ENCODE measurements around the gene PBX3.

PBX3 gene

DNA sequence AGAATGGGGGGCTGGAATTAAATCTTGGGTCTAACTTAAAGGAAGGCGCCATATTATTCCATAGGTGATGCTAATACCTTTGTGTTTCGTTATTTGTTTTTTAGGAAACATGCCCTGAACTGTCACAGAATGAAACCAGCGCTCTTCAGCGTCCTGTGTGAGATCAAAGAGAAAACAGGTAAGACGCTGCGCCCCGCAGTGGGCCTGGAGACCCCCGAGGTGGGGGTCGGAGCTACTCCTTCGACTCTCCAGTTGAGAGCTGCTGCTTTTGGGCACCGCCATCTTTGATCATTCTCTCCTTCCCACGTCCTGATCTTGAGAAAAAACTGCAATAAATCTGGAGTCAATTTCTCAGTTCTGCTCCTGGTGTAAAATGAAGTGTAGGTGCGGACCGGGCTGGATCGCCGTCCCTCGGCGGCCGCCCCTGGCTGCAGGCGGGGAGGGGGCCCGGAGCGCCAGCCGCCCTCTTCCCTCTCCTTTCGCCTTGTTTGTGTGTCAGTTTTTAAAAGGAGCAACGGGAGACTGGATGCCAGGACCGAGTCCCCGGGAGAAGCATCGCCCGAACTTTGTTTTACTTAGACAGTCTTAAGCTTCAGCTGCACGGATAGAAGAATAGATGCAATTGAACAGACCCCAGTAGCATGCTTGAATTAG is 1.4 kb downstream of the PBX3 start:
- FAIRE-seq (no peak), DNase-seq (ENCODE audit: low spot score) (no peak)

DNA sequence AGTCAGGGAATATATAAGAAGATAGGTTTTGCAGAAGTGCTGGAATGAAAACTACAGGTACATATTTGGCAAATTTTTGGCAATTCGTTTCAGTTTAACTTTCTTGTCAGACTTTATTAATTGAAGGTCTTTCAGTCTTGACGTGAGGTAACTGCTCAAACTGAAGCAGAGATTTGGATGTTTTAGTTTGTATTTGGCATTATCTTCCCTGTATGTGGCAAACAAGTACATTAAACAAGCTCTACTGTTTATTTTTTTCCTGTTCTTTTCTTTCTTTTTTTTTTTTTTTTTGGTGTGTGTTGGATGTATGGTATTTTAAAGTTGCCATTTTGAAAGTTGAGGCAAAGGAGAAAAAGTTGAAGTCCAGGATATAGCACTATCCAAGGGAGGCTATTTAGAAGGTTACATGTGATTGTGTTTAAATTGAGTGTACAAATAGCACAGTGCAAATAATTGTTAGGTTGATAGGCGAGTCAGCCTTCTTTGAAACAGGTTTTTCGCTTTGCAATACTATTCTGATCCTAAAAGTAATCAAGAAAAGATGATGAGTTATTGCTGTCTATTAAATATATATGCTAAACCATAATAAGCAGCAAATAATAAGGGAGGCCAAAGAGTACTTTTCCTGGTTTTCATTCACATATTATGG is 2.2 kb downstream of the PBX3 start:
- FAIRE-seq (no peak), DNase-seq (ENCODE audit: low spot score) (no peak)

DNA sequence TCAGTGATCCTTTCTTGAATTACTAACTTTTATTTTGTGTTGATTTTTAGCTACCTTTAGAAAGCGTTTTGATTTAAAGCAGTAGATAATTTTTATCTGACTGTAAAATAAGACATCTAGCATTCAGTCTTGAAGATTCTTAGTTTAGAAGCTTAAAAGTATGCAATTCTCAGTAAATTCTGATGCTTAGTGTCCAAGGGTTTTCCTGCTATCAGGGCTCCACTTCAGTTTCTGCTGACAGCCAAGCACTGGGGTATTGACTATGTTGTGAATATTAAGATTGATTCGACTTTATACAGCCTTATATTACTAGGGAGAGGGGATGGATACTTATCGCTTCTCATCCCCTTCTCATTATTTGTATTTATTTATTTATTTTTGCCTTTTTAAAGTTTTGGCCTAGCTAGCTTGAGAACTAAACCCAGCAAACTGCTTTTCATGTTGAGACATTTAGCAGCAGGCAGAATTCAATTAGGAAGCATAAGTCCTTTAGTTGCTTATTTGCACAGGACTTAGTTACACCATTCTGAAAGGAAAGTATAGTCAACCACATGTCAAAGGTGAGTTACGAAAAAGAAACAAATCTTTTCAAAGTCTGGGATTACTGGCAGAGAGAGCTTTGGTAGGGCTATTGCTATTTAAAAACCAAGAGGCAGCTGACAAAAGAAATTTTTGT is 2.9 kb downstream of the PBX3 start:
- FAIRE-seq, result peak; percentile 24
- no peak for DNase-seq (ENCODE audit: low spot score)

GRCh38 chr9:125750627-125751011 is 3.4 kb downstream of the PBX3 start:
- FAIRE-seq (no peak), DNase-seq (ENCODE audit: low spot score) (no peak)

DNA sequence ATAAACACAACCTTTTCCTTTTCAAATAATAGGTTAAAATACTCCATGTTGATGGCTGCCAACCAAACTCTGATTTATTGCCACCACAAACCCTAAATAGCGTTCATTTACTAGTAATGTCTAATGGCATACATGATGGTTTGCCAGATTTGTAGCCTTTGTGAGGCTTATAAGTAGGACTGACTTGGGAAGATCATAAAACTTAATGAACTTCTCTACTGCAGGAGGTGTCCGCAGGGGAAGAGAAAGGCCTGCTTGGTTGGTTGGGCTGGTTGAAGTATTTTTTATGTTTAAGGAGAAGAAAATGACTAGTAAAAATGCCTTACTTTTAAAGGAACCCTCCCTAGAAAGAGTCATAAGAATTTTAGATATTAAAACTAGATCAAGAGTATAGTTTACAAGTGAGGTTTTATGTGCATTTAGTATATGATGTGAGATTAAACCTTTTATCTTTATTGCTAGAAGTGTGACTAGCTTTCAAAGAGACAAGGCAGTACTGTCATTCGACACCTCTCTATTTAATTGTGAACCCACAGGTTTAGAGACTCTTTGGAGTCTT is 5.0 kb downstream of the PBX3 start:
- DNase-seq (ENCODE audit: low spot score) (no peak), FAIRE-seq (no peak)

DNA sequence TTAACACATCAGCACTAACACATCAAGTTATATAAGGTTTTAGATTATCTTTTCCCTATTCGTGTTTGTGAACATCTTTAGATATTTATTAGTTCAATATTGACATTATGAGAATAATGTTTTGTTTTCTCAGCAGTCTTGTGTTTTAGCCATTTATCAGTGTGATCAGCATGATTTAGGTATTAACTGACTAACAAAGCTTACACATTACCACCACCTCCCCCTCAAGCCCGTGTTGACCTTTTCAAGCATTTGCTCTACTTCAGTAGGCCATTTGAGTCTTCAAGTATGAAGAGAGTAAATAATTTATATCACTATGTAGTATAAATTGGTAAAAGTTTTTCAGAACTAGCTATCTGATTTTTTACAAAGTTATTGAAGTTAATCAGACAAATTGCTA is 6.9 kb downstream of the PBX3 start:
- no peak for DNase-seq (ENCODE audit: low spot score)
- peak; percentile 62 for FAIRE-seq

GRCh38 chr9:125755340-125755739 is 8.2 kb downstream of the PBX3 start:
- DNase-seq (ENCODE audit: low spot score), result no peak

GRCh38 chr9:125756518-125756917 is 9.3 kb downstream of the PBX3 start:
- FAIRE-seq (peak; percentile 21), DNase-seq (ENCODE audit: low spot score) (no peak)

More at GRCh38 chr9:125755340-125755739, 8.2 kb downstream of the PBX3 start:
- no peak for FAIRE-seq

- no peak for FAIRE-seq
- no peak for DNase-seq (ENCODE audit: low spot score)
These were observed 10.7 kb downstream of the PBX3 start for GRCh38 chr9:125757834-125758233.

- DNase-seq (ENCODE audit: low spot score) (no peak), FAIRE-seq (no peak)
These were observed 12.0 kb downstream of the PBX3 start for GRCh38 chr9:125758986-125759763.

GRCh38 chr9:125759764-125760129 is 12.6 kb downstream of the PBX3 start:
- FAIRE-seq (no peak), DNase-seq (ENCODE audit: low spot score) (no peak)

DNA sequence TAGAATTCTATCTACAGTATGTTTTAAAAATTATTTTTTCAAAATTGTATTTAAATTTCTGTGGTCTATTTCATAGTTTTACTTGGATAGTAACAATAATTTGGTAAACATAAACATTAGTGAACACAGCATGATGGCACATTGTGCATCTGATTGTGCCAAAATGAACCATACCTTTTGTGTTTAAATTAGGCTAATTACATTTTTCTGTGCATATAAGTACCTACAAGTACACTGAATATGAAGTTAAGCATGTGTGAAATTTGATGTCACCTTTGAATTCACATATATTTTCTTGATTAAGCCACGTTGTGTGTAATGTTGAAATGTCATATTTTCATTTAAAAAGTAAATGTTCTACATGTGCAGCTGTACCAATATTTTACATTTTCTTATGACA is 13.4 kb downstream of the PBX3 start:
- no peak for FAIRE-seq
- DNase-seq (ENCODE audit: low spot score), result no peak

- FAIRE-seq (no peak), DNase-seq (ENCODE audit: low spot score) (no peak)
These were observed 14.7 kb downstream of the PBX3 start for GRCh38 chr9:125761676-125762450.

- DNase-seq (ENCODE audit: low spot score) (no peak), FAIRE-seq (no peak)
These were observed 16.2 kb downstream of the PBX3 start for GRCh38 chr9:125763394-125763801.

- DNase-seq (ENCODE audit: low spot score) (no peak), FAIRE-seq (no peak)
These were observed 17.0 kb downstream of the PBX3 start for GRCh38 chr9:125764198-125764597.

DNA sequence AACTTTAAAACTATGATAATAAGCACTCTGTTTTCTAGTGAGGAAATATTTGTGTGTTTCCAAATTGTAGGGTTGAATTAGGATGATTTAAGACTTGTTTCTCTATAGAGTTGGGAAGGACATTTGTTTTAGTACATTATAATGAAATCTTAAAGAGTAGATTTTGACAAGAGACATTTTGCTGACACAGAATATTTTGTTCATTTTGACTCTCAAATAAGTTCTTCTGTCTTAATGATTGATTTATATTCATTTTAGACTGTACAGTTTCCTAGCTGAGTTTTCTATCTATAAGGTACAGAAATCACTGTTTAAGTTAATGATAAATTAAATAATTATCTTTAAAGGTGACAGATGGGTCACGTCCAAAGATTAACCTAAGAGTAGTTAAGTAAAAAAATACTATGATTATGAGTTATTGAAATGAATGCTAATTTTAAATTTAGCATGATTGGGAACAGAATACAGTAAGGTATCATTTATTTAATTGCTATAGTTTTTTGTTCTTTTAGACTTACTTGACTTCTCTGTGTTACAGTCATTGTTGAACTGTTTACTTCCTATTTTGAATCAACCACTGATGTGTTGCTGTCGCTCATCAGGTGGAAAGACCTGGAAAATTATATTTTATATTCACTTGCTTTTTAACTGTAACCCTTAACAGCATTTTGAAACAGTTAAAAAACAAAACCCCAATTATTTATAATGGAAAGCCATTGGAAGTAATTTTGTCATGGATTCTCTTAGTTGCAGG is 19.5 kb downstream of the PBX3 start:
- FAIRE-seq (no peak), DNase-seq (ENCODE audit: low spot score) (no peak)

GRCh38 chr9:125767349-125767748 is 20.2 kb downstream of the PBX3 start:
- no peak for FAIRE-seq
- DNase-seq (ENCODE audit: low spot score), result no peak

GRCh38 chr9:125768803-125769202 is 21.6 kb downstream of the PBX3 start:
- no peak for DNase-seq (ENCODE audit: low spot score)
- no peak for FAIRE-seq

DNA sequence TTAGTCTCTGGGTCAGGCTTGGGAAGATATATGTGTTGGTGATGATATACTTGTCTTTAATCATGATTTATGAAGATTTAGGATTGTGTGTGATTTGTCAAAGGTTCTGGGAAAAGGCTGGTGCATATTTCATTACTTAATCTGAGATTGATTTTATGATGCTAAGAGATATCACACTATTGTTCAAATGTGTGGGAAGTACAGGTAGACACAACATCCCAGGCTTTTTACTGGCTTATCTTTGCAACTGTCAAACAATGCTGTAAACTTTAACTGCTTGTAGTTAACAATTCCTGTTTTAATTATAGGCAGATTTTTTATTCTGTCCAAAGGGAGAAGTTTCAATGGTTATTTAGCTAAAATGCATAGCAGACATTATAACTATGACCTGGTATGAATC is 23.9 kb downstream of the PBX3 start:
- FAIRE-seq, result no peak
- no peak for DNase-seq (ENCODE audit: low spot score)

DNA sequence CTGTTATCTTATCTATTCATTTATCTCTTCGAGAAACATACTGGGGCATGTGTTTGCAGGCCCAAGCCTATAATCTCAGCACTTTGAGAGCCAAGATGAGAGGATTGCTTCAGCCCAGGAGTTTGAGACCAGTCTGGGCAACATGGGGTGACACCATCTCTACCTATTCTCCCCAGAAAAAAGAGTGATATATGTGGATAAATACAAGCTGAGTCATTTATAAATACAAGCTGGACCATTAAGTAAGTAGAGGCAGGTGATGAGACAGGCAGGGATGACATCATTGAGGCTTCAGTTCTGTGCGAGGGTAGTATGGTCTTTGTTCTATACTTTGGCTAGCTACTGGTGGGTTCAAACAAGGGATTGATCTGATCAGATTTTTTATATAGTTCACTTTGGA is 25.6 kb downstream of the PBX3 start:
- FAIRE-seq (no peak), DNase-seq (ENCODE audit: low spot score) (no peak)
